K562 (cell line): ENCODE results near the gene EEF1AKMT4. TPM values are rescaled to one million over a fixed set of nuclear protein-coding genes. Genes with fewer than 3 reads are reported as not detected.
A peak's percentile ranks its signal among the peaks of the same experiment; 100 is the strongest.

ENCODE experiments used
- C11orf30 ChIP-seq: fragments of 450-650 bp; IDR thresholded peaks from 2 replicates; pipeline ENCODE4 v1.6.1; 2016; ENCODE audit warnings: low read depth, mild to moderate bottlenecking
- CEBPZ ChIP-seq: fragments of 150-350 bp; IDR thresholded peaks from 2 replicates; pipeline ENCODE4 v1.6.1; 2014; ENCODE audit warnings: low read depth, mild to moderate bottlenecking, low read length, borderline replicate concordance
- ELF2 ChIP-seq: fragments of 250-450 bp; sonication (Bioruptor Pico); IDR thresholded peaks from 2 replicates; pipeline ENCODE4 v1.5.0; 2021; ENCODE audit warnings: mild to moderate bottlenecking
- ETV6 ChIP-seq, 3 experiments: fragments of 150-350 bp in 1 of 3; sonication (generic) in 1 of 3; formaldehyde crosslinking in 1 of 3; IDR thresholded peaks; 2 replicates each; pipeline versions ENCODE4 v1.6.1 to v1.8.0; 2014 to 2022; ENCODE audit warnings: borderline replicate concordance in 2 of 3, low read depth in 2 of 3, antibody characterized with exemption in 1 of 3, low read length in 1 of 3, mild to moderate bottlenecking in 1 of 3, missing genetic modification reagents in 1 of 3
- FOXO4 ChIP-seq: fragments of 450-650 bp; formaldehyde crosslinking; IDR thresholded peaks from 2 replicates; pipeline ENCODE4 v1.4.0; 2020; ENCODE audit warnings: mild to moderate bottlenecking, moderate library complexity
- NBN ChIP-seq: fragments of 450-650 bp; IDR thresholded peaks from 2 replicates; pipeline ENCODE4 v1.6.1; 2016; ENCODE audit warnings: low read depth, mild to moderate bottlenecking
- PPARD ChIP-seq: fragments of 250-450 bp; sonication (Bioruptor Pico); IDR thresholded peaks from 2 replicates; pipeline ENCODE4 v1.8.0; 2022; ENCODE audit warnings: inconsistent platforms, mild to moderate bottlenecking, moderate library complexity
- TAF1 ChIP-seq: IDR thresholded peaks from 2 replicates; pipeline ENCODE4 v1.6.1; 2011; ENCODE audit warnings: mild to moderate bottlenecking, low read length, moderate library complexity; ENCODE audit not compliant: insufficient read depth, control insufficient read depth, severe bottlenecking; ENCODE audit errors: extremely low read depth
- ZFP30 ChIP-seq: fragments of 250-450 bp; sonication (Bioruptor Pico); IDR thresholded peaks from 2 replicates; pipeline ENCODE4 v1.8.0; 2022; ENCODE audit warnings: moderate library complexity, mild to moderate bottlenecking, inconsistent platforms, borderline replicate concordance
- ZNF224 ChIP-seq: sonication (generic); formaldehyde crosslinking; IDR thresholded peaks from 2 replicates; pipeline ENCODE4 v1.8.0; 2022; ENCODE audit warnings: mild to moderate bottlenecking, missing genetic modification reagents
- polyA plus RNA-seq, 8 experiments: library from polyadenylated mRNA; depleted of rRNA in 4 of 8; stranded (reverse) in 5 of 8; unstranded in 3 of 8; fragments of >200 nt; fragmentation: Nextera tagmentation in 2 of 8; fragmentation: Illumina TruSeq in 1 of 8; extraction: Ambion mirVana in 2 of 8; extraction: Trizol in 1 of 8; gene quantifications; 2 replicates each; pipeline versions ENCODE4 v1.2.1 to v1.2.3, GENCODE V29; 2011 to 2014; ENCODE audit warnings: inconsistent platforms in 1 of 8, missing spikeins in 1 of 8
- total RNA-seq, 7 experiments: library from RNA; depleted of rRNA in 6 of 7; stranded (reverse); fragments of >200 nt in 6 of 7; fragmentation: Illumina TruSeq in 2 of 7; extraction: Trizol in 2 of 7; gene quantifications; 2 replicates each; pipeline versions ENCODE4 v1.2.1 to v1.2.3, GENCODE V29; 2011 to 2021; ENCODE audit warnings: low replicate concordance in 1 of 7
- TF ChIP-seq, protein P1 (sequence below): fragments of 450-650 bp; formaldehyde crosslinking; conservative IDR thresholded peaks from 2 replicates; pipeline ENCODE4 v1.4.0; 2022; ENCODE audit warnings: mild to moderate bottlenecking, missing genetic modification characterization
- TF ChIP-seq, protein P2 (sequence below): sonication (generic); formaldehyde crosslinking; IDR thresholded peaks from 2 replicates; pipeline ENCODE4 v1.8.0; 2023; ENCODE audit warnings: missing genetic modification reagents, mild to moderate bottlenecking, borderline replicate concordance

The EEF1AKMT4 gene
- total and polyA plus RNA-seq, 9 of the 15 experiments (the other 6 are each of a cell fraction or from before 2014, with no cell fraction given), result 10.3 to 49.4 (median 18.9) TPM

- no peak; the same call in 1 of the 2 replicates for TF ChIP-seq FOXO4 (CRISPR knock-in tag)
- TF ChIP-seq, protein P1, sequence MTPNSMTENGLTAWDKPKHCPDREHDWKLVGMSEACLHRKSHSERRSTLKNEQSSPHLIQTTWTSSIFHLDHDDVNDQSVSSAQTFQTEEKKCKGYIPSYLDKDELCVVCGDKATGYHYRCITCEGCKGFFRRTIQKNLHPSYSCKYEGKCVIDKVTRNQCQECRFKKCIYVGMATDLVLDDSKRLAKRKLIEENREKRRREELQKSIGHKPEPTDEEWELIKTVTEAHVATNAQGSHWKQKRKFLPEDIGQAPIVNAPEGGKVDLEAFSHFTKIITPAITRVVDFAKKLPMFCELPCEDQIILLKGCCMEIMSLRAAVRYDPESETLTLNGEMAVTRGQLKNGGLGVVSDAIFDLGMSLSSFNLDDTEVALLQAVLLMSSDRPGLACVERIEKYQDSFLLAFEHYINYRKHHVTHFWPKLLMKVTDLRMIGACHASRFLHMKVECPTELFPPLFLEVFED (CRISPR knock-in tag), result no peak
- no peak for TF ChIP-seq ZFP30
- no peak for TF ChIP-seq CEBPZ
- no peak; a peak in 2 of 4 replicates for TF ChIP-seq ETV6 (IDR thresholded peaks at IDR 0.05; ENCODE audit: borderline replicate concordance in 1 of 2, low read depth in 2 of 2, low read length in 1 of 2)
- TF ChIP-seq ETV6 (CRISPR knock-in tag; IDR thresholded peaks at IDR 0.05; ENCODE audit: borderline replicate concordance), result no peak
- TF ChIP-seq TAF1, result peak; percentile 99
- peak; percentile 81; the same call in 1 of the 2 replicates for TF ChIP-seq ELF2 (CRISPR knock-in tag)
- TF ChIP-seq ZNF224 (CRISPR knock-in tag), result no peak
- TF ChIP-seq NBN, result peak; percentile 35; the same call in 1 of the 2 replicates
- peak; percentile 95 for TF ChIP-seq C11orf30
- TF ChIP-seq PPARD (CRISPR knock-in tag), result no peak
- TF ChIP-seq, protein P2, sequence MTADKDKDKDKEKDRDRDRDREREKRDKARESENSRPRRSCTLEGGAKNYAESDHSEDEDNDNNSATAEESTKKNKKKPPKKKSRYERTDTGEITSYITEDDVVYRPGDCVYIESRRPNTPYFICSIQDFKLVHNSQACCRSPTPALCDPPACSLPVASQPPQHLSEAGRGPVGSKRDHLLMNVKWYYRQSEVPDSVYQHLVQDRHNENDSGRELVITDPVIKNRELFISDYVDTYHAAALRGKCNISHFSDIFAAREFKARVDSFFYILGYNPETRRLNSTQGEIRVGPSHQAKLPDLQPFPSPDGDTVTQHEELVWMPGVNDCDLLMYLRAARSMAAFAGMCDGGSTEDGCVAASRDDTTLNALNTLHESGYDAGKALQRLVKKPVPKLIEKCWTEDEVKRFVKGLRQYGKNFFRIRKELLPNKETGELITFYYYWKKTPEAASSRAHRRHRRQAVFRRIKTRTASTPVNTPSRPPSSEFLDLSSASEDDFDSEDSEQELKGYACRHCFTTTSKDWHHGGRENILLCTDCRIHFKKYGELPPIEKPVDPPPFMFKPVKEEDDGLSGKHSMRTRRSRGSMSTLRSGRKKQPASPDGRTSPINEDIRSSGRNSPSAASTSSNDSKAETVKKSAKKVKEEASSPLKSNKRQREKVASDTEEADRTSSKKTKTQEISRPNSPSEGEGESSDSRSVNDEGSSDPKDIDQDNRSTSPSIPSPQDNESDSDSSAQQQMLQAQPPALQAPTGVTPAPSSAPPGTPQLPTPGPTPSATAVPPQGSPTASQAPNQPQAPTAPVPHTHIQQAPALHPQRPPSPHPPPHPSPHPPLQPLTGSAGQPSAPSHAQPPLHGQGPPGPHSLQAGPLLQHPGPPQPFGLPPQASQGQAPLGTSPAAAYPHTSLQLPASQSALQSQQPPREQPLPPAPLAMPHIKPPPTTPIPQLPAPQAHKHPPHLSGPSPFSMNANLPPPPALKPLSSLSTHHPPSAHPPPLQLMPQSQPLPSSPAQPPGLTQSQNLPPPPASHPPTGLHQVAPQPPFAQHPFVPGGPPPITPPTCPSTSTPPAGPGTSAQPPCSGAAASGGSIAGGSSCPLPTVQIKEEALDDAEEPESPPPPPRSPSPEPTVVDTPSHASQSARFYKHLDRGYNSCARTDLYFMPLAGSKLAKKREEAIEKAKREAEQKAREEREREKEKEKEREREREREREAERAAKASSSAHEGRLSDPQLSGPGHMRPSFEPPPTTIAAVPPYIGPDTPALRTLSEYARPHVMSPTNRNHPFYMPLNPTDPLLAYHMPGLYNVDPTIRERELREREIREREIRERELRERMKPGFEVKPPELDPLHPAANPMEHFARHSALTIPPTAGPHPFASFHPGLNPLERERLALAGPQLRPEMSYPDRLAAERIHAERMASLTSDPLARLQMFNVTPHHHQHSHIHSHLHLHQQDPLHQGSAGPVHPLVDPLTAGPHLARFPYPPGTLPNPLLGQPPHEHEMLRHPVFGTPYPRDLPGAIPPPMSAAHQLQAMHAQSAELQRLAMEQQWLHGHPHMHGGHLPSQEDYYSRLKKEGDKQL (CRISPR knock-in tag), result no peak
Measured at GRCh38 chr3:184248454-184249411, 739 bp upstream of the EEF1AKMT4 start, which contains the start of gene ALG3 (continued).
